ENCODE results near the gene EIF4E2.

EIF4E2 gene

DNA sequence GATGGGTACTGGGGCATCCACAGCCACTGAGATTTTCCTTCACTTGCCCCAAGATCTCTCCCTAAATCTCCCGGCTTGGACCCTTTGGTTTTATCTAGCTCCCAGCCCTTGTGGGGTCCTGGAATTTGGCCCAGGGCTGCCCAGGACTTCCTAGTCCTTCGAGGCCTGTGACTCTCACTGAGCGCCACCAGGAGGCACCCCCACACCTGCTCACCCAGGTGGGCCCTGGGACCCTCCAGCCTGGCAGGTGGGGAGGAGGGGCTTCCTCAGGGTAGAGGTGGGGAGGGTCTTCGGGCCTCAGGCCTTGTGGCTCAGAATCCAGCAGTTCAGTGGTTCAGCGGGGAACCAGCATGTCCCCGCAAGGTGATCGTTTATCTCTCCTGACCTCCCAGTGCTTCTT, 42.2 kb upstream of the EIF4E2 start:
- H3K4me1 ChIP-seq (ENCODE audit: insufficient read depth, low read length, severe bottlenecking), result no peaks in the 10 kb centered on the region
- no peaks in the 10 kb centered on the region for H3K79me2 ChIP-seq (ENCODE audit: insufficient read depth, low read length)
- no peak for TF ChIP-seq CTCF (IDR thresholded peaks at IDR 0.05; ENCODE audit: low read length)
- TF ChIP-seq EZH2 (IDR thresholded peaks at IDR 0.05; ENCODE audit: borderline replicate concordance, low read length), result no peak
- no peaks in the 10 kb centered on the region for H3K27me3 ChIP-seq (ENCODE audit: insufficient read depth, low read length)
- no peaks in the 10 kb centered on the region for H3K9me2 ChIP-seq (ENCODE audit: low read depth, low read length)
- no peak overlapping the region for H2AFZ ChIP-seq (ENCODE audit: low read length)
- H3K4me2 ChIP-seq (ENCODE audit: low read length), result no peak overlapping the region
- no peaks in the 10 kb centered on the region for H3K9me3 ChIP-seq (ENCODE audit: low read length)
- H3K4me3 ChIP-seq (ENCODE audit: low read depth, low read length, poor library complexity, severe bottlenecking), result no peak overlapping the region
- H3F3A ChIP-seq (ENCODE audit: insufficient read depth, low read length), result no peaks in the 10 kb centered on the region
- no peak overlapping the region for H3K27ac ChIP-seq (ENCODE audit: low read depth, low read length, poor library complexity, severe bottlenecking)
- H3K36me3 ChIP-seq (ENCODE audit: insufficient read depth, low read length), result no peaks in the 10 kb centered on the region
- no peaks in the 10 kb centered on the region for H4K20me1 ChIP-seq (ENCODE audit: insufficient read depth, low read length)
- no peak overlapping the region for H3K9ac ChIP-seq (ENCODE audit: low read length)

GRCh38 chr2:232511336-232511890, 39.1 kb upstream of the EIF4E2 start:
- H3K4me1 ChIP-seq (ENCODE audit: insufficient read depth, low read length, severe bottlenecking), result no peaks in the 10 kb centered on the region
- TF ChIP-seq CTCF (IDR thresholded peaks at IDR 0.05; ENCODE audit: low read length) (no peak), EZH2 (IDR thresholded peaks at IDR 0.05; ENCODE audit: borderline replicate concordance, low read length) (no peak)
- no peaks in the 10 kb centered on the region for H3K9me3 ChIP-seq (ENCODE audit: low read length)
- H2AFZ ChIP-seq (ENCODE audit: low read length), result no peak overlapping the region
- no peak overlapping the region for H3K4me3 ChIP-seq (ENCODE audit: low read depth, low read length, poor library complexity, severe bottlenecking)
- H3K27me3 ChIP-seq (ENCODE audit: insufficient read depth, low read length), result no peaks in the 10 kb centered on the region
- H3K79me2 ChIP-seq (ENCODE audit: insufficient read depth, low read length), result no peaks in the 10 kb centered on the region
- H3K4me2 ChIP-seq (ENCODE audit: low read length), result no peak overlapping the region
- H3K36me3 ChIP-seq (ENCODE audit: insufficient read depth, low read length), result no peaks in the 10 kb centered on the region
- no peak overlapping the region for H3K9ac ChIP-seq (ENCODE audit: low read length)
- H3F3A ChIP-seq (ENCODE audit: insufficient read depth, low read length), result no peaks in the 10 kb centered on the region
- H3K27ac ChIP-seq (ENCODE audit: low read depth, low read length, poor library complexity, severe bottlenecking), result no peak overlapping the region
- H3K9me2 ChIP-seq (ENCODE audit: low read depth, low read length), result no peaks in the 10 kb centered on the region
- no peaks in the 10 kb centered on the region for H4K20me1 ChIP-seq (ENCODE audit: insufficient read depth, low read length)

- H3K9me3 ChIP-seq (ENCODE audit: low read length), result no peaks in the 10 kb centered on the region
- H3F3A ChIP-seq (ENCODE audit: insufficient read depth, low read length), result no peaks in the 10 kb centered on the region
- no peaks in the 10 kb centered on the region for H4K20me1 ChIP-seq (ENCODE audit: insufficient read depth, low read length)
- no peaks in the 10 kb centered on the region for H3K9me2 ChIP-seq (ENCODE audit: low read depth, low read length)
- H3K27ac ChIP-seq (ENCODE audit: low read depth, low read length, poor library complexity, severe bottlenecking), result no peak overlapping the region
- no peak overlapping the region for H3K4me3 ChIP-seq (ENCODE audit: low read depth, low read length, poor library complexity, severe bottlenecking)
- H3K4me1 ChIP-seq (ENCODE audit: insufficient read depth, low read length, severe bottlenecking), result no peaks in the 10 kb centered on the region
- no peaks in the 10 kb centered on the region for H3K27me3 ChIP-seq (ENCODE audit: insufficient read depth, low read length)
- TF ChIP-seq EZH2 (IDR thresholded peaks at IDR 0.05; ENCODE audit: borderline replicate concordance, low read length) (no peak), CTCF (IDR thresholded peaks at IDR 0.05; ENCODE audit: low read length) (no peak)
- H3K36me3 ChIP-seq (ENCODE audit: insufficient read depth, low read length), result no peaks in the 10 kb centered on the region
- H3K9ac ChIP-seq (ENCODE audit: low read length), result no peak overlapping the region
- no peaks in the 10 kb centered on the region for H3K79me2 ChIP-seq (ENCODE audit: insufficient read depth, low read length)
- H3K4me2 ChIP-seq (ENCODE audit: low read length), result no peak overlapping the region
- H2AFZ ChIP-seq (ENCODE audit: low read length), result no peak overlapping the region
These were observed 37.9 kb upstream of the EIF4E2 start for GRCh38 chr2:232512602-232513001.

Measured in OCI-LY1 (cell line).